Measurements from ENCODE around the gene TBC1D10A.

Gene TBC1D10A

GRCh38 chr22:30305906-30306626 is 20.7 kb downstream of the TBC1D10A start:
- H3K27ac ChIP-seq, result 0 out of 2 replicates have a peak overlapping the region, but pooled peaks have one; percentile 7
- TF ChIP-seq CTCF (IDR thresholded peaks at IDR 0.05) (no peak), ZFX (IDR thresholded peaks at IDR 0.05; ENCODE audit: borderline replicate concordance) (no peak)

- H3K27ac ChIP-seq, result 0 out of 2 replicates have a peak overlapping the region, but pooled peaks have one; percentile 7
- no peak for TF ChIP-seq ZFX (IDR thresholded peaks at IDR 0.05; ENCODE audit: borderline replicate concordance)
- TF ChIP-seq CTCF (IDR thresholded peaks at IDR 0.05), result no peak
These were observed 21.2 kb downstream of the TBC1D10A start for GRCh38 chr22:30305519-30305905.

GRCh38 chr22:30304495-30305244 is 22.1 kb downstream of the TBC1D10A start:
- H3K27ac ChIP-seq, result 0 out of 2 replicates have a peak overlapping the region, but pooled peaks have one; percentile 7
- TF ChIP-seq CTCF (IDR thresholded peaks at IDR 0.05), result no peak
- TF ChIP-seq ZFX (IDR thresholded peaks at IDR 0.05; ENCODE audit: borderline replicate concordance), result no peak

DNA sequence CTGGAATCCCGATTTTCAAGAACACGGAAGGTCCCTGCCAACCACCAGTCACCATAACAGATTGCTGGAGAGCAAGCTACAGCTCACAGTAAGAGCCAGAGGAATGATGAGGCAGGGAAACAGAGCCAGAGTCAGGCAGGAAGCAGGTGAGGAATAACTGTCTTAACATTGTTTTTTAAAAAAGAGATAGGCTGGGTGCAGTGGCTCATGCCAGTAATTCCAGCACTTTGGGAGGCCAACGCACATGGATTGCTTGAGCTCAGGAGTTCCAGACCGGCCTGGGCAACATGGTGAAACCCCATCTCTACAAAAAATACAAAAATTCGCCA is 24.0 kb downstream of the TBC1D10A start:
- H3K27ac ChIP-seq, result no peak overlapping the region
- no peak for TF ChIP-seq ZFX (IDR thresholded peaks at IDR 0.05; ENCODE audit: borderline replicate concordance)
- no peak for TF ChIP-seq CTCF (IDR thresholded peaks at IDR 0.05)

- no peak for TF ChIP-seq ZFX (IDR thresholded peaks at IDR 0.05; ENCODE audit: borderline replicate concordance)
- TF ChIP-seq CTCF (IDR thresholded peaks at IDR 0.05), result no peak
- H3K27ac ChIP-seq, result no peak overlapping the region
These were observed 24.5 kb downstream of the TBC1D10A start for GRCh38 chr22:30301995-30302809.

DNA sequence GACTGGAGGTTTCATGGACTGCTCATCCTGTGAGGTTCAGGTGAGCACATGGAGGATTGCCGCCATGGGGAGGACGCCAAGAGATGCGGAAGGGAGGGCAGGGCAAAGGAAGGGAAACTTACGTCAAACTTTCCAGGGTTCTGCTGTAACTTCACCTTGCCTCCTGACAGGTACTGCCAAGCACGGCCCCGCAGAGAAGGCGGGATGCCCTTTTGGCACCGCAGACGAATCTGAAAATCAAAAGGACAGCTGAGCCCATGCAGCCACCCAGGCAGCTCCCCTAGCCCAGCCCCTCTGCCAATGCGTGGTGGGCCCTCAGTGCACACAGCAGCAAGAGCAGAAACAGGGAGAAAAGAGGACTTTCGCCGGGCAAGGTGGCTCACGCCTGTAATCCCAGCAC is 27.4 kb downstream of the TBC1D10A start:
- TF ChIP-seq CTCF (IDR thresholded peaks at IDR 0.05) (no peak), ZFX (IDR thresholded peaks at IDR 0.05; ENCODE audit: borderline replicate concordance) (no peak)
- peak overlapping the region; percentile 77 for H3K27ac ChIP-seq

Data from 22Rv1 (cell line).